Hepatocyte (in vitro differentiated cells): Measurements from ENCODE around the gene PFDN4.

Source experiments
- CTCF ChIP-seq: fragments of 200-600 bp; sonication (generic); IDR thresholded peaks from 2 replicates; pipeline ENCODE4 v1.5.1; 2016; ENCODE audit warnings: antibody characterized with exemption, mild to moderate bottlenecking; ENCODE audit not compliant: poor library complexity
- EZH2 ChIP-seq: fragments of 200-600 bp; sonication (generic); IDR thresholded peaks from 2 replicates; pipeline ENCODE4 v1.6.1; 2016; ENCODE audit warnings: antibody characterized with exemption, mild to moderate bottlenecking, borderline replicate concordance
- EZH2phosphoT487 ChIP-seq: fragments of 200-600 bp; sonication (generic); IDR thresholded peaks from one replicate; pipeline ENCODE4 v1.6.1; 2018; ENCODE audit warnings: antibody characterized with exemption, mild to moderate bottlenecking, low read depth, moderate library complexity; ENCODE audit not compliant: unreplicated experiment, severe bottlenecking

- TF ChIP-seq CTCF (no peak), EZH2phosphoT487 (no peak), EZH2 (no peak)
These were observed 22.8 kb upstream of the PFDN4 start for GRCh38 chr20:54184904-54185626.
